ENCODE results near the gene CPNE5. TPM values are rescaled to one million over a fixed set of nuclear protein-coding genes. Genes with fewer than 3 reads are reported as not detected.

Gene CPNE5
- polyA plus RNA-seq, 4 donors, result 2.0 to 10.8 (median 4.1) TPM

- peaks cover 0 to 2% (median 0%) of the 10 kb centered on the region in 3 donors for H3K36me3 ChIP-seq (ENCODE audit: control insufficient read depth in 3 of 3, insufficient read depth in 2 of 3, low read depth in 1 of 3, low read length in 3 of 3)
- no peak overlapping the region for H3K4me3 ChIP-seq (ENCODE audit: low read depth in 1 of 3, low read length in 3 of 3)
- H3K27ac ChIP-seq (ENCODE audit: low read depth in 1 of 3, low read length in 2 of 3), result peak overlapping the region in 2 of 3 donors; percentile 62 to 91
- 67 to 76% (median 75%) methylated on average over 7 of the region's 7 CpGs for WGBS, 3 donors
- no peak for FAIRE-seq
- no peaks in the 10 kb centered on the region for H3K27me3 ChIP-seq (ENCODE audit: control insufficient read depth in 3 of 3, insufficient read depth in 3 of 3, low read length in 3 of 3)
- DNase-seq, result no peak
- peaks cover 0 to 10% of the 10 kb centered on the region in 2 donors for H3K9me3 ChIP-seq (ENCODE audit: control insufficient read depth in 2 of 2, insufficient read depth in 1 of 2, low read depth in 1 of 2, low read length in 1 of 2)
- H3K4me1 ChIP-seq (ENCODE audit: control insufficient read depth in 3 of 3, insufficient read depth in 2 of 3, low read depth in 1 of 3, low read length in 2 of 3), result peaks cover 14 to 18% (median 16%) of the 10 kb centered on the region in 3 donors
Measured at GRCh38 chr6:36753671-36754405, 85.4 kb downstream of the CPNE5 start.

GRCh38 chr6:36752886-36753506 lies 86.2 kb downstream of the CPNE5 start:
- peak overlapping the region in 2 of 3 donors; percentile 63 to 91 for H3K27ac ChIP-seq (ENCODE audit: low read depth in 1 of 3, low read length in 2 of 3)
- DNase-seq (peak; percentile 53 to 88), FAIRE-seq (no peak)
- H3K36me3 ChIP-seq (ENCODE audit: control insufficient read depth in 3 of 3, insufficient read depth in 2 of 3, low read depth in 1 of 3, low read length in 3 of 3), result peaks cover 0 to 2% (median 0%) of the 10 kb centered on the region in 3 donors
- H3K4me1 ChIP-seq (ENCODE audit: control insufficient read depth in 3 of 3, insufficient read depth in 2 of 3, low read depth in 1 of 3, low read length in 2 of 3), result peaks cover 14 to 16% (median 16%) of the 10 kb centered on the region in 3 donors
- WGBS, 3 donors, result 15 to 49% (median 28%) methylated on average over 6 of the region's 6 CpGs
- H3K4me3 ChIP-seq (ENCODE audit: low read depth in 1 of 3, low read length in 3 of 3), result no peak overlapping the region
- H3K27me3 ChIP-seq (ENCODE audit: control insufficient read depth in 3 of 3, insufficient read depth in 3 of 3, low read length in 3 of 3), result no peaks in the 10 kb centered on the region
- peaks cover 0 to 18% of the 10 kb centered on the region in 2 donors for H3K9me3 ChIP-seq (ENCODE audit: control insufficient read depth in 2 of 2, insufficient read depth in 1 of 2, low read depth in 1 of 2, low read length in 1 of 2)

GRCh38 chr6:36752187-36752885 lies 86.9 kb downstream of the CPNE5 start:
- H3K4me3 ChIP-seq (ENCODE audit: low read depth in 1 of 3, low read length in 3 of 3), result no peak overlapping the region
- FAIRE-seq, result no peak
- H3K9me3 ChIP-seq (ENCODE audit: control insufficient read depth in 2 of 2, insufficient read depth in 1 of 2, low read depth in 1 of 2, low read length in 1 of 2), result peaks cover 0 to 18% of the 10 kb centered on the region in 2 donors
- peaks cover 14 to 16% (median 16%) of the 10 kb centered on the region in 3 donors for H3K4me1 ChIP-seq (ENCODE audit: control insufficient read depth in 3 of 3, insufficient read depth in 2 of 3, low read depth in 1 of 3, low read length in 2 of 3)
- peak in 1 of 2 donors; percentile 75 for DNase-seq
- H3K27me3 ChIP-seq (ENCODE audit: control insufficient read depth in 3 of 3, insufficient read depth in 3 of 3, low read length in 3 of 3), result no peaks in the 10 kb centered on the region
- H3K36me3 ChIP-seq (ENCODE audit: control insufficient read depth in 3 of 3, insufficient read depth in 2 of 3, low read depth in 1 of 3, low read length in 3 of 3), result peaks cover 0 to 2% (median 0%) of the 10 kb centered on the region in 3 donors
- peak overlapping the region in 2 of 3 donors; percentile 63 to 91 for H3K27ac ChIP-seq (ENCODE audit: low read depth in 1 of 3, low read length in 2 of 3)
- 31 to 65% (median 35%) methylated on average over 6 of the region's 6 CpGs for WGBS, 3 donors

GRCh38 chr6:36751833-36752186 lies 87.4 kb downstream of the CPNE5 start:
- Histone ChIP-seq H3K4me1 (ENCODE audit: control insufficient read depth in 3 of 3, insufficient read depth in 2 of 3, low read depth in 1 of 3, low read length in 2 of 3) (peaks cover 14 to 16% (median 16%) of the 10 kb centered on the region in 3 donors), H3K9me3 (ENCODE audit: control insufficient read depth in 2 of 2, insufficient read depth in 1 of 2, low read depth in 1 of 2, low read length in 1 of 2) (peaks cover 0 to 18% of the 10 kb centered on the region in 2 donors), H3K36me3 (ENCODE audit: control insufficient read depth in 3 of 3, insufficient read depth in 2 of 3, low read depth in 1 of 3, low read length in 3 of 3) (peaks cover 0 to 2% (median 0%) of the 10 kb centered on the region in 3 donors), H3K27ac (ENCODE audit: low read depth in 1 of 3, low read length in 2 of 3) (peak overlapping the region in 2 of 3 donors; percentile 63 to 91), H3K27me3 (ENCODE audit: control insufficient read depth in 3 of 3, insufficient read depth in 3 of 3, low read length in 3 of 3) (no peaks in the 10 kb centered on the region), H3K4me3 (ENCODE audit: low read depth in 1 of 3, low read length in 3 of 3) (no peak overlapping the region)
- 0 to 30% (median 13%) methylated on average over 1 of the region's 1 CpG for WGBS, 3 donors
- FAIRE-seq, result no peak
- DNase-seq, result no peak

- Histone ChIP-seq H3K27ac (ENCODE audit: low read depth in 1 of 3, low read length in 2 of 3) (no peak overlapping the region), H3K27me3 (ENCODE audit: control insufficient read depth in 3 of 3, insufficient read depth in 3 of 3, low read length in 3 of 3) (no peaks in the 10 kb centered on the region), H3K4me3 (ENCODE audit: low read depth in 1 of 3, low read length in 3 of 3) (no peak overlapping the region), H3K9me3 (ENCODE audit: control insufficient read depth in 2 of 2, insufficient read depth in 1 of 2, low read depth in 1 of 2, low read length in 1 of 2) (peaks cover 0 to 18% of the 10 kb centered on the region in 2 donors), H3K36me3 (ENCODE audit: control insufficient read depth in 3 of 3, insufficient read depth in 2 of 3, low read depth in 1 of 3, low read length in 3 of 3) (peaks cover 0 to 2% (median 0%) of the 10 kb centered on the region in 3 donors), H3K4me1 (ENCODE audit: control insufficient read depth in 3 of 3, insufficient read depth in 2 of 3, low read depth in 1 of 3, low read length in 2 of 3) (peaks cover 13 to 16% (median 14%) of the 10 kb centered on the region in 3 donors)
- FAIRE-seq (no peak), DNase-seq (no peak)
- WGBS, 3 donors, result 87 to 94% (median 90%) methylated on average over 3 of the region's 3 CpGs
Measured at GRCh38 chr6:36751091-36751490, 88.2 kb downstream of the CPNE5 start.

- 90 to 94% (median 91%) methylated on average over 5 of the region's 5 CpGs for WGBS, 3 donors
Measured at GRCh38 chr6:36749829-36750489, 89.3 kb downstream of the CPNE5 start.

GRCh38 chr6:36746251-36746650 lies 93.0 kb downstream of the CPNE5 start:
- Histone ChIP-seq H3K4me3 (ENCODE audit: low read depth in 1 of 3, low read length in 3 of 3) (no peak overlapping the region), H3K27ac (ENCODE audit: low read depth in 1 of 3, low read length in 2 of 3) (no peak overlapping the region), H3K9me3 (ENCODE audit: control insufficient read depth in 2 of 2, insufficient read depth in 1 of 2, low read depth in 1 of 2, low read length in 1 of 2) (peaks cover 0 to 18% of the 10 kb centered on the region in 2 donors), H3K4me1 (ENCODE audit: control insufficient read depth in 3 of 3, insufficient read depth in 2 of 3, low read depth in 1 of 3, low read length in 2 of 3) (peaks cover 0 to 35% (median 6%) of the 10 kb centered on the region in 3 donors), H3K36me3 (ENCODE audit: control insufficient read depth in 3 of 3, insufficient read depth in 2 of 3, low read depth in 1 of 3, low read length in 3 of 3) (no peaks in the 10 kb centered on the region), H3K27me3 (ENCODE audit: control insufficient read depth in 3 of 3, insufficient read depth in 3 of 3, low read length in 3 of 3) (no peaks in the 10 kb centered on the region)
- FAIRE-seq, result no peak
- no peak for DNase-seq
- 88 to 90% (median 89%) methylated on average over 14 of the region's 14 CpGs for WGBS, 3 donors

More at GRCh38 chr6:36749829-36750489, 89.3 kb downstream of the CPNE5 start:
- Histone ChIP-seq H3K27me3 (ENCODE audit: control insufficient read depth in 3 of 3, insufficient read depth in 3 of 3, low read length in 3 of 3) (no peaks in the 10 kb centered on the region), H3K9me3 (ENCODE audit: control insufficient read depth in 2 of 2, insufficient read depth in 1 of 2, low read depth in 1 of 2, low read length in 1 of 2) (peaks cover 0 to 18% of the 10 kb centered on the region in 2 donors), H3K36me3 (ENCODE audit: control insufficient read depth in 3 of 3, insufficient read depth in 2 of 3, low read depth in 1 of 3, low read length in 3 of 3) (peaks cover 0 to 2% (median 0%) of the 10 kb centered on the region in 3 donors), H3K27ac (ENCODE audit: low read depth in 1 of 3, low read length in 2 of 3) (no peak overlapping the region), H3K4me1 (ENCODE audit: control insufficient read depth in 3 of 3, insufficient read depth in 2 of 3, low read depth in 1 of 3, low read length in 2 of 3) (peaks cover 10 to 16% (median 13%) of the 10 kb centered on the region in 3 donors), H3K4me3 (ENCODE audit: low read depth in 1 of 3, low read length in 3 of 3) (no peak overlapping the region)
- FAIRE-seq, result no peak
- no peak for DNase-seq

- 76 to 81% (median 78%) methylated on average over 7 to 8 of the region's 8 CpGs for WGBS, 3 donors
- peaks cover 0 to 18% of the 10 kb centered on the region in 2 donors for H3K9me3 ChIP-seq (ENCODE audit: control insufficient read depth in 2 of 2, insufficient read depth in 1 of 2, low read depth in 1 of 2, low read length in 1 of 2)
- no peaks in the 10 kb centered on the region for H3K36me3 ChIP-seq (ENCODE audit: control insufficient read depth in 3 of 3, insufficient read depth in 2 of 3, low read depth in 1 of 3, low read length in 3 of 3)
- FAIRE-seq, result no peak
- H3K4me3 ChIP-seq (ENCODE audit: low read depth in 1 of 3, low read length in 3 of 3), result no peak overlapping the region
- H3K27me3 ChIP-seq (ENCODE audit: control insufficient read depth in 3 of 3, insufficient read depth in 3 of 3, low read length in 3 of 3), result no peaks in the 10 kb centered on the region
- no peak for DNase-seq
- H3K4me1 ChIP-seq (ENCODE audit: control insufficient read depth in 3 of 3, insufficient read depth in 2 of 3, low read depth in 1 of 3, low read length in 2 of 3), result peaks cover 0 to 37% (median 6%) of the 10 kb centered on the region in 3 donors
- no peak overlapping the region for H3K27ac ChIP-seq (ENCODE audit: low read depth in 1 of 3, low read length in 2 of 3)
Measured at GRCh38 chr6:36745836-36746235, 93.4 kb downstream of the CPNE5 start.

Measured in small intestine (tissue), 7 donors.